CD4-positive, alpha-beta T cell treated with Interleukin-17A for 1 hour (primary cell): ENCODE data around the gene EVC2.

ENCODE experiments used
- DNase-seq: peaks from one replicate; pipeline ENCODE4 v3.0.0-alpha.2; 2020

The EVC2 gene

GRCh38 chr4:5710065-5710960 is 2.0 kb upstream of the EVC2 start:
- DNase-seq, result no peak

GRCh38 chr4:5709207-5709575 is 832 bp upstream of the EVC2 start:
- DNase-seq, result no peak

GRCh38 chr4:5707778-5708448 is 446 bp downstream of the EVC2 start:
- DNase-seq, result no peak

GRCh38 chr4:5707366-5707765 is 993 bp downstream of the EVC2 start:
- no peak for DNase-seq

GRCh38 chr4:5706486-5707290 is 1.7 kb downstream of the EVC2 start:
- no peak for DNase-seq

GRCh38 chr4:5705647-5706320 is 2.6 kb downstream of the EVC2 start:
- no peak for DNase-seq

GRCh38 chr4:5704276-5704675 is 4.1 kb downstream of the EVC2 start:
- no peak for DNase-seq

- DNase-seq, result no peak
Measured at GRCh38 chr4:5703831-5704230, 4.5 kb downstream of the EVC2 start.

GRCh38 chr4:5701971-5702370 is 6.4 kb downstream of the EVC2 start:
- no peak for DNase-seq

GRCh38 chr4:5700459-5700858 is 7.9 kb downstream of the EVC2 start:
- no peak for DNase-seq

GRCh38 chr4:5696341-5696740 is 12.0 kb downstream of the EVC2 start:
- no peak for DNase-seq

- DNase-seq, result no peak
Measured at GRCh38 chr4:5693871-5694270, 14.5 kb downstream of the EVC2 start.

- no peak for DNase-seq
Measured at GRCh38 chr4:5691491-5692132, 16.7 kb downstream of the EVC2 start.

GRCh38 chr4:5689065-5689464 is 19.3 kb downstream of the EVC2 start:
- no peak for DNase-seq

- no peak for DNase-seq
Measured at GRCh38 chr4:5686338-5686737, 22.0 kb downstream of the EVC2 start.

- no peak for DNase-seq
Measured at GRCh38 chr4:5685296-5685695, 23.1 kb downstream of the EVC2 start.

GRCh38 chr4:5683566-5683965 is 24.8 kb downstream of the EVC2 start:
- DNase-seq, result no peak

- no peak for DNase-seq
Measured at GRCh38 chr4:5678977-5679376, 29.4 kb downstream of the EVC2 start.

- DNase-seq, result no peak
Measured at GRCh38 chr4:5676763-5677162, 31.6 kb downstream of the EVC2 start.

- no peak for DNase-seq
Measured at GRCh38 chr4:5666741-5667140, 41.6 kb downstream of the EVC2 start.

GRCh38 chr4:5664778-5665177 is 43.6 kb downstream of the EVC2 start:
- DNase-seq, result no peak

GRCh38 chr4:5662555-5662954 is 45.8 kb downstream of the EVC2 start:
- DNase-seq, result no peak

GRCh38 chr4:5661237-5661636 is 47.1 kb downstream of the EVC2 start:
- no peak for DNase-seq
